Left ventricle myocardium inferior (tissue), 1 donor: ENCODE results near the gene MPHOSPH9. TPM values are rescaled to one million over a fixed set of nuclear protein-coding genes. Genes with fewer than 3 reads are reported as not detected.

ENCODE experiments used
- DNase-seq: peaks from one replicate; pipeline ENCODE4 v3.0.0-alpha.2; 2020
- H3K27ac ChIP-seq: fragments of 200-600 bp; replicated peaks from 2 replicates; pipeline ENCODE4 v1.8.0; 2021
- H3K27me3 ChIP-seq: fragments of 200-600 bp; 2 replicates; pipeline ENCODE4 v1.8.0; 2021; ENCODE audit warnings: low read depth
- H3K36me3 ChIP-seq: fragments of 200-600 bp; 2 replicates; pipeline ENCODE4 v1.8.0; 2021
- H3K4me1 ChIP-seq: fragments of 200-600 bp; 2 replicates; pipeline ENCODE4 v1.8.0; 2021
- H3K4me3 ChIP-seq: fragments of 200-600 bp; 2 replicates; pipeline ENCODE4 v1.8.0; 2021; ENCODE audit warnings: mild to moderate bottlenecking, moderate library complexity
- H3K9me3 ChIP-seq: fragments of 200-600 bp; replicated peaks from 2 replicates; pipeline ENCODE4 v1.8.0; 2021
- intact Hi-C: fragments of 100-400 bp; cut with micrococcal nuclease; formaldehyde crosslinking; loops from one replicate; pipeline ENCODE4 v1.11.0; 2022
- total RNA-seq: library from RNA; stranded (reverse); fragmentation: NEBNext Ultra II Directional; extraction: Animal tissue kit (Norgen Biotek cat#: 25700); gene quantifications from one replicate; pipeline ENCODE4 v1.2.1, GENCODE V29; 2021
- TF ChIP-seq, protein P1 (sequence below): fragments of 200-600 bp; IDR thresholded peaks from 2 replicates; pipeline ENCODE4 v1.8.0; 2021; ENCODE audit warnings: antibody characterized with exemption, mild to moderate bottlenecking, borderline replicate concordance
- donor health status: DM: no; HTN: yes; CAD: no; lungs with severe emphysema.

Gene MPHOSPH9
- total RNA-seq, 1 donor from 2014 or later, result 23.9 TPM

- DNase-seq, result no peak
- H3K27me3 ChIP-seq, result no peaks in the 10 kb centered on the region
- peaks cover 44% of the 10 kb centered on the region for H3K4me1 ChIP-seq
- peaks cover 20% of the 10 kb centered on the region for H3K36me3 ChIP-seq
- no peaks in the 10 kb centered on the region for H3K9me3 ChIP-seq
- TF ChIP-seq, protein P1, sequence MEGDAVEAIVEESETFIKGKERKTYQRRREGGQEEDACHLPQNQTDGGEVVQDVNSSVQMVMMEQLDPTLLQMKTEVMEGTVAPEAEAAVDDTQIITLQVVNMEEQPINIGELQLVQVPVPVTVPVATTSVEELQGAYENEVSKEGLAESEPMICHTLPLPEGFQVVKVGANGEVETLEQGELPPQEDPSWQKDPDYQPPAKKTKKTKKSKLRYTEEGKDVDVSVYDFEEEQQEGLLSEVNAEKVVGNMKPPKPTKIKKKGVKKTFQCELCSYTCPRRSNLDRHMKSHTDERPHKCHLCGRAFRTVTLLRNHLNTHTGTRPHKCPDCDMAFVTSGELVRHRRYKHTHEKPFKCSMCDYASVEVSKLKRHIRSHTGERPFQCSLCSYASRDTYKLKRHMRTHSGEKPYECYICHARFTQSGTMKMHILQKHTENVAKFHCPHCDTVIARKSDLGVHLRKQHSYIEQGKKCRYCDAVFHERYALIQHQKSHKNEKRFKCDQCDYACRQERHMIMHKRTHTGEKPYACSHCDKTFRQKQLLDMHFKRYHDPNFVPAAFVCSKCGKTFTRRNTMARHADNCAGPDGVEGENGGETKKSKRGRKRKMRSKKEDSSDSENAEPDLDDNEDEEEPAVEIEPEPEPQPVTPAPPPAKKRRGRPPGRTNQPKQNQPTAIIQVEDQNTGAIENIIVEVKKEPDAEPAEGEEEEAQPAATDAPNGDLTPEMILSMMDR, result no peak
- H3K4me3 ChIP-seq, result peak overlapping the region; percentile 84
- intact Hi-C loops, result no loop called here
- peak overlapping the region; percentile 89 for H3K27ac ChIP-seq
Measured at GRCh38 chr12:123268850-123269249, 35.9 kb upstream of the MPHOSPH9 start.

DNA sequence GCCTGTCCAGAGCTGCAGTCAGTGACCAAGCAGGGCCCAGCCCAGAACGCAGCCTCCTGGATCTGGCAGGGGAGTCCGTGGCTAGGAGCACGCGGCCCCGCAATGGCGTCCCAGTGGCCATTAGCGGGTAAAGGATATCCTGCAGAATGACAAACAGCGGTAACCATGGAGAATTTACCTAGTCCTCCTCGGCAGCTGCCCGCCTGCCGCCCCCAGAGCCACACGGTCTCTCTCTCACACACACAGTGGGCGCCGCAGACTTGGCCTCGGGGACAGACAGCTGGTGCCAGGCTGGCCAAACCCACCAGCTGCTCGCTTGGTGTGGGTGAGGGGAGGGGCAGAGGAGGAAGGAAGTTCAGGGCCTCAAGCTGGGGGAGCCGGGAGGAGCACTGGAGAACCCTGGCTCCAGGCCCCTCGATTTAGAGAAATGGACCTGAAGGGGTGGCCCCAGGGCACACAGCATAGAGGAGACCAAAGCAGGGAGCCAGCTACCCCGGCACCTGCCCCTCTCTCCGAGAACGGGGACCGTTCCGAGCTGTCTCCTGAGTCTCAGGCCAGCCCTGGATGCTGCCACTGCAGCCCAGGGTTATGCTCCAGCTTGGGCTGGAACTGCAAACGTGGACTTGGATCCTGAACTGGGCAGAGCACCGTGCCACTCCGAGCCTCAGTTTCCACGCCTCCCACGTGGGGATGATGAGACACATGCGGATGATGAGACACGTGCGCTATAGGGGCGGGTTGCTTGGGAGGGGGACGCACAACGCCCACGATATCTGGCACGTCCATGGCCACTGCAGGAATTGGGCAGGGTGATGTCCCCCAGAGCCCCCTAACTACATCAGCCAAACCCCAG lies 35.3 kb upstream of the MPHOSPH9 start:
- H3K27ac ChIP-seq, result peak overlapping the region; percentile 89
- peaks cover 22% of the 10 kb centered on the region for H3K36me3 ChIP-seq
- intact Hi-C loops, result no loop called here
- H3K4me3 ChIP-seq, result peak overlapping the region; percentile 84
- H3K9me3 ChIP-seq, result no peaks in the 10 kb centered on the region
- peak; percentile 34 for DNase-seq
- H3K4me1 ChIP-seq, result peaks cover 44% of the 10 kb centered on the region
- no peaks in the 10 kb centered on the region for H3K27me3 ChIP-seq
- TF ChIP-seq, protein P1, result no peak

DNA sequence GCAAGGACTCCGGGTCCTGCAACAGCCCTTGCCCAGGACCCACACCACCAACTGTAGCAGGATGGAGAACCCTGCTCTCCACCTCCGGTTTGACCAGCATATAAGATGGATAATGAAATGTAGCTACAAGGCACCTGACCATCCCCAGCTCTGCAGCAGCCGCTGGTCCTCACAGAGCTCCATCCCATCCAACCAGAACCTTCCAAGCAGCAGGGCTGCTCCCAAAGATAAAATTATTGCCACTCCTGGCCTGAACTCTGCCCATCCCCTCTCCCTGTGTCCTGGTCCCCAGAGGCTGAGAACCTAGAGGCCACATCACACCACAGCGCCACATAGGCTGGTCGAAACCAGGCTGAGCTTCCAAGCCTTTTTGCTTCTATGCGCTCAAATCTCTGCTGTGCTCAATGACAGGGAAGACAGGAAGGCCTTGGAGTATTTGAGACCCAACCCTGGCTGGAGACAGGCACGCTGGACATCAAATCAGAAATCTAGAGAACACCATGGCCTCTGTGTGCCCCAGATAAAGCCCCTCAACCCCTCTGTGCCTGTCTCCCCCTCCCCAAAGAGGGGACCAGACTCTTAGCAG lies 34.5 kb upstream of the MPHOSPH9 start:
- TF ChIP-seq, protein P1, result no peak
- peaks cover 40% of the 10 kb centered on the region for H3K4me1 ChIP-seq
- H3K27ac ChIP-seq, result peak overlapping the region; percentile 89
- no peaks in the 10 kb centered on the region for H3K9me3 ChIP-seq
- intact Hi-C loops, result no loop called here
- peaks cover 22% of the 10 kb centered on the region for H3K36me3 ChIP-seq
- H3K4me3 ChIP-seq, result no peak overlapping the region
- no peak for DNase-seq
- H3K27me3 ChIP-seq, result no peaks in the 10 kb centered on the region

DNA sequence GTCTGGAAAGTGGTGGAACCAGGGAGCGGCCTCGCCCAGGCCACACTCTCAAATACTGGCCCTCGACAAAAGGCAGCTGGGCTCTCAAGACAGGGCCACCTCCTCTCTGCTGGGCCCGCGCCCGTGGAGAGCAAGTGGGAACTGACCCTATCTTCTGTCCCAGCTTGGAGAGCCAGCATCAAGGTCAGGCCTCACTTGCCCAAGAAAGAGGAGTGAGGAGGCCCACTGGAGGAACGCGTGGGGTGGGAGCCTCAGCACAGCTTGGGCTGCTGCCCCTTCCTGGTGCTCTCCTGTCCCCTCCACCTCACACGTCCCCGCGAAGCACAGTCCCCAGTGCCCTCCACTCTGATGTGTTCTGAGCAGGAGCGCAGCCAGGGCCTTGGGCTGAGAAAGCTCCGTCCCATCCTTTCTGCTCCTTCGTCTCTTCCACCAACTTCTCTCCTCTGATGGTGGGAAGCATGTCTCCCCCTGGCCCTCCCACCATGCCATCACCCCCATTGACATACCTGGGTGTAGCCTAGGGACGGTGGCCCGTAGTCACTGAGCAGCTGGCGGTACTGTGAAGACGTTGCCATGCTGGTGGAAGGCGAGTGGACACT lies 33.8 kb upstream of the MPHOSPH9 start:
- H3K27me3 ChIP-seq, result no peaks in the 10 kb centered on the region
- TF ChIP-seq, protein P1, result no peak
- intact Hi-C loops, result no loop called here
- H3K9me3 ChIP-seq, result no peaks in the 10 kb centered on the region
- peaks cover 27% of the 10 kb centered on the region for H3K36me3 ChIP-seq
- DNase-seq, result no peak
- no peak overlapping the region for H3K27ac ChIP-seq
- no peak overlapping the region for H3K4me3 ChIP-seq
- peaks cover 36% of the 10 kb centered on the region for H3K4me1 ChIP-seq

- no peaks in the 10 kb centered on the region for H3K27me3 ChIP-seq
- no peak for DNase-seq
- H3K4me1 ChIP-seq, result peaks cover 36% of the 10 kb centered on the region
- H3K27ac ChIP-seq, result no peak overlapping the region
- TF ChIP-seq, protein P1, result no peak
- no peak overlapping the region for H3K4me3 ChIP-seq
- peaks cover 34% of the 10 kb centered on the region for H3K36me3 ChIP-seq
- H3K9me3 ChIP-seq, result no peaks in the 10 kb centered on the region
- intact Hi-C loops, result no loop called here
Measured at GRCh38 chr12:123265851-123266678, 33.1 kb upstream of the MPHOSPH9 start.
